ENCODE measurements around the gene WDFY2.

Gene WDFY2

GRCh38 chr13:51621602-51622001 lies 37.3 kb downstream of the WDFY2 start:
- TF ChIP-seq CTCF (IDR thresholded peaks at IDR 0.05; ENCODE audit: borderline replicate concordance, control extremely low read depth, extremely low read depth, insufficient read depth, missing control alignments), result no peak
- no peak for DNase-seq (ENCODE audit: low spot score)
- in situ Hi-C loops (cut with MboI; ENCODE audit: low sequenced_read_pairs, unreplicated experiment), result no loop called here

- TF ChIP-seq CTCF (IDR thresholded peaks at IDR 0.05; ENCODE audit: borderline replicate concordance, control extremely low read depth, extremely low read depth, insufficient read depth, missing control alignments), result no peak
- DNase-seq (ENCODE audit: low spot score), result no peak
- in situ Hi-C loops (cut with MboI; ENCODE audit: low sequenced_read_pairs, unreplicated experiment), result no loop called here
Measured at GRCh38 chr13:51623473-51623872, 39.2 kb downstream of the WDFY2 start.

- in situ Hi-C loops (cut with MboI; ENCODE audit: low sequenced_read_pairs, unreplicated experiment), result no loop called here
- TF ChIP-seq CTCF (IDR thresholded peaks at IDR 0.05; ENCODE audit: borderline replicate concordance, control extremely low read depth, extremely low read depth, insufficient read depth, missing control alignments), result no peak
Measured at GRCh38 chr13:51624207-51624606, 39.9 kb downstream of the WDFY2 start.

GRCh38 chr13:51624695-51625345 lies 40.6 kb downstream of the WDFY2 start:
- no peak for DNase-seq (ENCODE audit: low spot score)
- in situ Hi-C loops (cut with MboI; ENCODE audit: low sequenced_read_pairs, unreplicated experiment), result no loop called here
- no peak for TF ChIP-seq CTCF (IDR thresholded peaks at IDR 0.05; ENCODE audit: borderline replicate concordance, control extremely low read depth, extremely low read depth, insufficient read depth, missing control alignments)

More at GRCh38 chr13:51624207-51624606, 39.9 kb downstream of the WDFY2 start:
- DNase-seq (ENCODE audit: low spot score), result no peak

DNA sequence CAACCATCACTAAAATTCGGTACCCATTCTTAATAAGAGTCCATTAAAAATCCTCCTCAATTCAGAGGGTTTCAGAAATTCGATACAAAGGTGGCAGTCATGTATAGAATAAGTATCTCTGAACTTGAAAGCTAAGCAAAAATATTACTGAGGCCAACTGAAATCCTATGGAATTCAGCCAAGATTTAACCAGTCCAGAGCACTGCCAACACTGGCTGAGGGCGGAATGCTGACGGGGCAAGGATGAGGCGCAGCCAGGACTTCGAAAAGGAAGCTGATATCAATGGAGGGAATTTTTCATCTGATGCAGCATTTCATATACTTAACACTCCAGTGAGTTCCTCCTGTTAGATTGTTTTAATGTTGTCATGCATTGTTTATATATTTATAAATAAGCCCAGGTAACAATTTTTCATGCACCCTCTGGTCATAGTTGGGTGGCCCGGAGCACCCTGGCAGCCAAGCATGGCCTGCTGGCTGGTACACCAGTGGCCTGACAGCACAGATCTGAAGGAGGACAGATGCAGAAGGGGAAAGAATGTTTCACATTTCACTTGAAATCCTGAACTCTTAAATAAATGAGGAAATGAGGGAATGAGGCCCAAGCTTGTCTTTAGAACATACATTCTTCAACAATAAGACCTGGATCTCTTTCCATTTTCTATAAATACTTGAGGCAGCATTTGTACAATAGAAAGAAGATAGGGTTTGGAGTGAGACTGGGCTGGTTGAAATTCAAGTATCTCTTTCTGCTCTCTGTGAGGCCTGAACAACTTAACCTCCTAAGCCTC lies 41.5 kb downstream of the WDFY2 start:
- in situ Hi-C loops (cut with MboI; ENCODE audit: low sequenced_read_pairs, unreplicated experiment), result no loop called here

DNA sequence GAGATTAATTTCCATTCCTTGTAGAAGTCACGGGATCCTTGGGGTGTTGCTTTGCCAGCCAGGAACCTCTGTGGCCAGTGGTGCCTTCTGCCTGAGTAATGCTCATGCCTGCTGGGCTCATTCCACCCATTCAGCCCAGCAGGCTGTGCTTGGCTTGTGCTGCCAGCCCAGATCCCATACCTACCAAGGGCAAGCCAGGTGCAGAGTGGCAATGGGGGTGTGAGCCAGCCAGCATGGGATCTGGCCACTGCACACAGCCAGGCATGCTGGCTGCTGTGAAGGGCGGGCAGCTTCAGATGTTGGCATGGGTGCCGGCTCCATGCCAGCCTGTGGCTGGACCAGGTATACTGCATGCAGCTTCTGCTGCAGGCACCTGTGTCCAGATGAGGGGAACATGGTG lies 42.5 kb downstream of the WDFY2 start:
- no peak for DNase-seq (ENCODE audit: low spot score)
- TF ChIP-seq CTCF (IDR thresholded peaks at IDR 0.05; ENCODE audit: borderline replicate concordance, control extremely low read depth, extremely low read depth, insufficient read depth, missing control alignments), result no peak
- in situ Hi-C loops (cut with MboI; ENCODE audit: low sequenced_read_pairs, unreplicated experiment), result no loop called here

More for the DNA sequence above, 41.5 kb downstream of the WDFY2 start:
- TF ChIP-seq CTCF (IDR thresholded peaks at IDR 0.05; ENCODE audit: borderline replicate concordance, control extremely low read depth, extremely low read depth, insufficient read depth, missing control alignments), result no peak
- DNase-seq (ENCODE audit: low spot score), result no peak

Measured in GM13976 (cell line).